Fibroblast of lung (primary cell): ENCODE data around the gene TBC1D2B. TPM values are rescaled to one million over a fixed set of nuclear protein-coding genes. Genes with fewer than 3 reads are reported as not detected.

Experiments used
- DNase-seq, 2 donors: peaks; one replicate each; pipeline versions ENCODE4 v3.0.0 to v3.0.0-alpha.2; 2010; ENCODE audit warnings: low read depth in 2 of 2
- H2AFZ ChIP-seq: 2 replicates; pipeline ENCODE4 v1.5.1; 2012; ENCODE audit warnings: low read length, control low read depth, inconsistent platforms
- H3K27ac ChIP-seq: 2 replicates; pipeline ENCODE4 v1.5.1; 2011; ENCODE audit warnings: low read length, control low read depth; ENCODE audit not compliant: insufficient read depth
- H3K27me3 ChIP-seq: 2 replicates; pipeline ENCODE4 v1.5.1; 2011; ENCODE audit warnings: mild to moderate bottlenecking, low read length; ENCODE audit not compliant: control insufficient read depth, insufficient read depth
- H3K36me3 ChIP-seq: 2 replicates; pipeline ENCODE4 v1.5.1; 2011; ENCODE audit warnings: low read length; ENCODE audit not compliant: control insufficient read depth, insufficient read depth
- H3K4me1 ChIP-seq: 2 replicates; pipeline ENCODE4 v1.5.1; 2011; ENCODE audit warnings: low read length; ENCODE audit not compliant: control insufficient read depth, insufficient read depth; ENCODE audit errors: extremely low read depth
- H3K4me2 ChIP-seq: 2 replicates; pipeline ENCODE4 v1.5.1; 2011; ENCODE audit warnings: low read length, control low read depth; ENCODE audit not compliant: insufficient read depth; ENCODE audit errors: extremely low read depth
- H3K4me3 ChIP-seq, 4 experiments: fragments of 200-600 bp in 1 of 4; sonication (generic) in 1 of 4; replicated peaks in 1 of 4; 2 replicates each; pipeline ENCODE4 v1.5.1; 2011 to 2016; ENCODE audit warnings: low read length in 4 of 4, low read depth in 3 of 4, mild to moderate bottlenecking in 3 of 4, control low read depth in 2 of 4, inconsistent platforms in 1 of 4, mixed read lengths in 1 of 4; ENCODE audit not compliant: insufficient read depth in 1 of 4; ENCODE audit errors: control extremely low read depth in 1 of 4
- H3K79me2 ChIP-seq: 2 replicates; pipeline ENCODE4 v1.5.1; 2012; ENCODE audit warnings: mild to moderate bottlenecking, low read length, inconsistent platforms; ENCODE audit not compliant: control insufficient read depth, insufficient read depth
- H3K9ac ChIP-seq: 2 replicates; pipeline ENCODE4 v1.5.1; 2011; ENCODE audit warnings: mild to moderate bottlenecking, low read length, control low read depth; ENCODE audit not compliant: insufficient read depth
- H3K9me3 ChIP-seq: 2 replicates; pipeline ENCODE4 v1.5.1; 2012; ENCODE audit warnings: low read depth, low read length; ENCODE audit not compliant: control insufficient read depth, insufficient read depth
- H4K20me1 ChIP-seq: 2 replicates; pipeline ENCODE4 v1.5.1; 2011; ENCODE audit warnings: low read length; ENCODE audit not compliant: control insufficient read depth, insufficient read depth; ENCODE audit errors: extremely low read depth
- CTCF ChIP-seq, 2 donors: IDR thresholded peaks in 1 of 2; conservative IDR thresholded peaks in 1 of 2; 1 replicate in 1 of 2; 2 replicates in 1 of 2; pipeline ENCODE4 v1.5.1; 2011 to 2012; ENCODE audit warnings: low read length in 2 of 2, control low read depth in 1 of 2, inconsistent platforms in 1 of 2, low read depth in 1 of 2, mild to moderate bottlenecking in 1 of 2
- EZH2 ChIP-seq: IDR thresholded peaks from 2 replicates; pipeline ENCODE4 v1.5.1; 2012; ENCODE audit warnings: low read length, control low read depth, mild to moderate bottlenecking; ENCODE audit errors: missing control alignments
- polyA plus RNA-seq, 2 donors: library from polyadenylated mRNA; depleted of rRNA in 1 of 2; stranded (reverse) in 1 of 2; unstranded in 1 of 2; fragments of >200 nt; gene quantifications; 2 replicates each; pipeline ENCODE4 v1.2.1, GENCODE V29; 2011 to 2012; ENCODE audit warnings: missing spikeins in 1 of 2
- total RNA-seq: library from RNA; depleted of rRNA; stranded (reverse); fragments of >200 nt; gene quantifications from 2 replicates; pipeline ENCODE4 v1.2.1, GENCODE V29; 2014

TBC1D2B gene
- total and polyA plus RNA-seq, 2 donors (not counting 1 experiment from before 2014, with no cell fraction given), result 49.4 to 73.3 TPM

GRCh38 chr15:78110916-78111475 is 33.5 kb upstream of the TBC1D2B start:
- H3K79me2 ChIP-seq, result no peaks in the 10 kb centered on the region
- no peak overlapping the region for H3K9ac ChIP-seq
- H3K4me1 ChIP-seq, result peaks cover under 1% of the 10 kb centered on the region
- no peaks in the 10 kb centered on the region for H3K36me3 ChIP-seq
- H3K4me3 ChIP-seq, result no peak overlapping the region
- TF ChIP-seq EZH2 (no peak), CTCF (conservative IDR thresholded peaks at IDR 0.05 in 1 of 2, IDR thresholded peaks at IDR 0.05 in 1 of 2; ENCODE audit: low read depth in 1 of 2, low read length in 2 of 2) (no peak)
- no peaks in the 10 kb centered on the region for H4K20me1 ChIP-seq
- H3K9me3 ChIP-seq, result no peaks in the 10 kb centered on the region
- no peak for DNase-seq
- no peak overlapping the region for H2AFZ ChIP-seq
- H3K27me3 ChIP-seq, result peaks cover 3% of the 10 kb centered on the region
- no peak overlapping the region for H3K4me2 ChIP-seq
- no peak overlapping the region for H3K27ac ChIP-seq

- H3K79me2 ChIP-seq, result no peaks in the 10 kb centered on the region
- no peaks in the 10 kb centered on the region for H3K36me3 ChIP-seq
- no peak overlapping the region for H3K9ac ChIP-seq
- no peak overlapping the region for H3K4me2 ChIP-seq
- H4K20me1 ChIP-seq, result no peaks in the 10 kb centered on the region
- H3K4me3 ChIP-seq, result no peak overlapping the region
- DNase-seq, result no peak
- H3K27ac ChIP-seq, result no peak overlapping the region
- H3K9me3 ChIP-seq, result no peaks in the 10 kb centered on the region
- H3K4me1 ChIP-seq, result peaks cover 3% of the 10 kb centered on the region
- TF ChIP-seq EZH2 (no peak), CTCF (conservative IDR thresholded peaks at IDR 0.05 in 1 of 2, IDR thresholded peaks at IDR 0.05 in 1 of 2; ENCODE audit: low read depth in 1 of 2, low read length in 2 of 2) (no peak)
- peaks cover 3% of the 10 kb centered on the region for H3K27me3 ChIP-seq
- H2AFZ ChIP-seq, result no peak overlapping the region
Observed at GRCh38 chr15:78110096-78110495, 32.6 kb upstream of the TBC1D2B start.

- Histone ChIP-seq H3K9me3 (no peaks in the 10 kb centered on the region), H3K4me3 (no peak overlapping the region), H2AFZ (no peak overlapping the region), H3K4me2 (no peak overlapping the region), H4K20me1 (no peaks in the 10 kb centered on the region), H3K36me3 (no peaks in the 10 kb centered on the region), H3K79me2 (no peaks in the 10 kb centered on the region), H3K9ac (no peak overlapping the region), H3K4me1 (peaks cover 3% of the 10 kb centered on the region), H3K27me3 (peaks cover 3% of the 10 kb centered on the region), H3K27ac (no peak overlapping the region)
- TF ChIP-seq CTCF (conservative IDR thresholded peaks at IDR 0.05 in 1 of 2, IDR thresholded peaks at IDR 0.05 in 1 of 2; ENCODE audit: low read depth in 1 of 2, low read length in 2 of 2), result no peak
- TF ChIP-seq EZH2, result no peak
- DNase-seq, result no peak
Observed at GRCh38 chr15:78109156-78109555, 31.6 kb upstream of the TBC1D2B start.
